Smooth muscle cell (in vitro differentiated cells): ENCODE measurements around the gene ANO2. TPM values are rescaled to one million over a fixed set of nuclear protein-coding genes. Genes with fewer than 3 reads are reported as not detected.

Experiments
- DNase-seq: peaks from one replicate; lab custom pipeline; 2025; ENCODE audit not compliant: unreplicated experiment; lab: John Stamatoyannopoulos, UW
- H2AFZ ChIP-seq: fragments of 200-600 bp; sonication (generic); 2 replicates; pipeline ENCODE4 v1.6.0; 2016; ENCODE audit warnings: antibody characterized with exemption, low read depth, mild to moderate bottlenecking
- H3F3A ChIP-seq: fragments of 200-600 bp; sonication (generic); 2 replicates; pipeline ENCODE4 v1.6.0; 2017; ENCODE audit warnings: antibody characterized with exemption, low read depth
- H3K27ac ChIP-seq: fragments of 200-600 bp; sonication (generic); 2 replicates; pipeline ENCODE4 v1.5.1; 2016; ENCODE audit warnings: low read depth, mild to moderate bottlenecking
- H3K27me3 ChIP-seq: fragments of 200-600 bp; sonication (generic); 2 replicates; pipeline ENCODE4 v1.6.1; 2016; ENCODE audit warnings: low read depth, mild to moderate bottlenecking
- H3K36me3 ChIP-seq: fragments of 200-600 bp; sonication (generic); 2 replicates; pipeline ENCODE4 v1.5.1; 2016; ENCODE audit warnings: low read depth
- H3K4me1 ChIP-seq: fragments of 200-600 bp; sonication (generic); 2 replicates; pipeline ENCODE4 v1.5.1; 2016; ENCODE audit warnings: low read depth
- H3K4me2 ChIP-seq: fragments of 200-600 bp; sonication (generic); 2 replicates; pipeline ENCODE4 v1.6.0; 2016; ENCODE audit warnings: mild to moderate bottlenecking
- H3K4me3 ChIP-seq: fragments of 200-600 bp; sonication (generic); 2 replicates; pipeline ENCODE4 v1.5.1; 2016; ENCODE audit warnings: mild to moderate bottlenecking
- H3K79me2 ChIP-seq: fragments of 200-600 bp; sonication (generic); 2 replicates; pipeline ENCODE4 v1.6.0; 2016; ENCODE audit warnings: low read depth, mild to moderate bottlenecking
- H3K9ac ChIP-seq: fragments of 200-600 bp; sonication (generic); 2 replicates; pipeline ENCODE4 v1.6.0; 2016; ENCODE audit warnings: low read depth
- H3K9me3 ChIP-seq: fragments of 200-600 bp; sonication (generic); replicated peaks from 2 replicates; pipeline ENCODE4 v1.5.1; 2016; ENCODE audit warnings: low read depth
- H4K20me1 ChIP-seq: fragments of 200-600 bp; sonication (generic); 2 replicates; pipeline ENCODE4 v1.6.0; 2016; ENCODE audit warnings: low read depth
- CTCF ChIP-seq: fragments of 200-600 bp; sonication (generic); IDR thresholded peaks from 2 replicates; pipeline ENCODE4 v1.5.1; 2017; ENCODE audit warnings: borderline replicate concordance, mild to moderate bottlenecking, antibody characterized with exemption; ENCODE audit not compliant: insufficient read depth, poor library complexity, severe bottlenecking
- WGBS: methylation state at CpG from one replicate; pipeline ENCODE4 v1.1.7; 2016; ENCODE audit warnings: low lambda C conversion rate; 5-methylcytosine and 5-hydroxymethylcytosine counted together
- polyA plus RNA-seq: library from polyadenylated mRNA; unstranded; fragments of >200 nt; fragmentation: Nextera tagmentation; extraction: Ambion mirVana; gene quantifications from 2 replicates; pipeline ENCODE4 v1.2.1, GENCODE V29; 2016
- total RNA-seq: library from RNA; depleted of rRNA; stranded (reverse); fragments of >200 nt; gene quantifications from 2 replicates; pipeline ENCODE4 v1.2.3, GENCODE V29; 2014

Gene ANO2
- total and polyA plus RNA-seq, 2 experiments from 2014 or later: 0.18 TPM; not detected in 1

GRCh38 chr12:5577741-5578140, 367.3 kb downstream of the ANO2 start:
- no peak for TF ChIP-seq CTCF
- Histone ChIP-seq H3K27me3 (peaks cover 2% of the 10 kb centered on the region), H2AFZ (no peak overlapping the region), H3K9ac (no peak overlapping the region), H3K4me2 (no peak overlapping the region), H3K4me3 (no peak overlapping the region), H3F3A (no peaks in the 10 kb centered on the region), H3K9me3 (no peaks in the 10 kb centered on the region), H3K79me2 (no peaks in the 10 kb centered on the region), H4K20me1 (no peaks in the 10 kb centered on the region), H3K4me1 (peaks cover 9% of the 10 kb centered on the region), H3K36me3 (no peaks in the 10 kb centered on the region), H3K27ac (no peak overlapping the region)
- DNase-seq: no peak
- WGBS: 38% methylated on average over 8 of the region's 8 CpGs

- Histone ChIP-seq H3K4me1 (peaks cover 9% of the 10 kb centered on the region), H3K79me2 (no peaks in the 10 kb centered on the region), H3K4me3 (no peak overlapping the region), H3K36me3 (no peaks in the 10 kb centered on the region), H3K27ac (no peak overlapping the region), H3K4me2 (no peak overlapping the region), H3K9ac (no peak overlapping the region), H4K20me1 (no peaks in the 10 kb centered on the region), H2AFZ (no peak overlapping the region), H3F3A (no peaks in the 10 kb centered on the region), H3K9me3 (no peaks in the 10 kb centered on the region), H3K27me3 (peaks cover 4% of the 10 kb centered on the region)
- WGBS: 75% methylated on average over 3 of the region's 3 CpGs
- no peak for DNase-seq
- TF ChIP-seq CTCF: no peak
Measured at GRCh38 chr12:5577211-5577612, 367.8 kb downstream of the ANO2 start.

GRCh38 chr12:5575987-5576386, 369.1 kb downstream of the ANO2 start:
- Histone ChIP-seq H4K20me1 (no peaks in the 10 kb centered on the region), H2AFZ (no peak overlapping the region), H3K4me2 (no peak overlapping the region), H3K4me1 (peaks cover 9% of the 10 kb centered on the region), H3K9ac (no peak overlapping the region), H3K79me2 (no peaks in the 10 kb centered on the region), H3K9me3 (no peaks in the 10 kb centered on the region), H3F3A (no peaks in the 10 kb centered on the region), H3K27me3 (peaks cover 4% of the 10 kb centered on the region), H3K4me3 (no peak overlapping the region), H3K36me3 (no peaks in the 10 kb centered on the region), H3K27ac (no peak overlapping the region)
- DNase-seq: no peak
- TF ChIP-seq CTCF: no peak
- WGBS: 95% methylated on average over 3 of the region's 3 CpGs

- 74% methylated on average over 5 of the region's 5 CpGs for WGBS
- H3K4me3 ChIP-seq: no peak overlapping the region
- no peaks in the 10 kb centered on the region for H3K36me3 ChIP-seq
- no peak for TF ChIP-seq CTCF
- H3K4me1 ChIP-seq: peaks cover 9% of the 10 kb centered on the region
- no peak overlapping the region for H3K27ac ChIP-seq
- H3K27me3 ChIP-seq: peaks cover 4% of the 10 kb centered on the region
- no peaks in the 10 kb centered on the region for H4K20me1 ChIP-seq
- no peaks in the 10 kb centered on the region for H3K9me3 ChIP-seq
- H3K9ac ChIP-seq: no peak overlapping the region
- DNase-seq: no peak
- no peaks in the 10 kb centered on the region for H3K79me2 ChIP-seq
- H3F3A ChIP-seq: no peaks in the 10 kb centered on the region
- H3K4me2 ChIP-seq: no peak overlapping the region
- no peak overlapping the region for H2AFZ ChIP-seq
Measured at GRCh38 chr12:5575232-5575631, 369.8 kb downstream of the ANO2 start.
